ENCODE results near the gene CLEC2B.

Gene CLEC2B

GRCh38 chr12:9868951-9869306 is 225 bp downstream of the CLEC2B start:
- Histone ChIP-seq H3K4me3 (ENCODE audit: low read depth, low read length) (no peak overlapping the region; the same call in 1 of the 2 replicates), H3K36me3 (ENCODE audit: control insufficient read depth, insufficient read depth, low read length) (no peaks in the 10 kb centered on the region), H3K9ac (ENCODE audit: low read depth, low read length) (no peak overlapping the region), H3K27me3 (ENCODE audit: control insufficient read depth, insufficient read depth, low read length) (no peaks in the 10 kb centered on the region), H3K4me1 (ENCODE audit: control insufficient read depth, insufficient read depth, low read length) (peaks cover 24% of the 10 kb centered on the region), H3K27ac (ENCODE audit: low read depth, low read length) (no peak overlapping the region), H3K9me3 (ENCODE audit: control insufficient read depth, insufficient read depth, low read length) (no peaks in the 10 kb centered on the region)

GRCh38 chr12:9868311-9868801 is 798 bp downstream of the CLEC2B start:
- no peaks in the 10 kb centered on the region for H3K9me3 ChIP-seq (ENCODE audit: control insufficient read depth, insufficient read depth, low read length)
- H3K9ac ChIP-seq (ENCODE audit: low read depth, low read length) = no peak overlapping the region
- peaks cover 24% of the 10 kb centered on the region for H3K4me1 ChIP-seq (ENCODE audit: control insufficient read depth, insufficient read depth, low read length)
- no peak overlapping the region for H3K27ac ChIP-seq (ENCODE audit: low read depth, low read length)
- no peaks in the 10 kb centered on the region for H3K27me3 ChIP-seq (ENCODE audit: control insufficient read depth, insufficient read depth, low read length)
- no peak overlapping the region for H3K4me3 ChIP-seq (ENCODE audit: low read depth, low read length)
- H3K36me3 ChIP-seq (ENCODE audit: control insufficient read depth, insufficient read depth, low read length) = no peaks in the 10 kb centered on the region

DNA sequence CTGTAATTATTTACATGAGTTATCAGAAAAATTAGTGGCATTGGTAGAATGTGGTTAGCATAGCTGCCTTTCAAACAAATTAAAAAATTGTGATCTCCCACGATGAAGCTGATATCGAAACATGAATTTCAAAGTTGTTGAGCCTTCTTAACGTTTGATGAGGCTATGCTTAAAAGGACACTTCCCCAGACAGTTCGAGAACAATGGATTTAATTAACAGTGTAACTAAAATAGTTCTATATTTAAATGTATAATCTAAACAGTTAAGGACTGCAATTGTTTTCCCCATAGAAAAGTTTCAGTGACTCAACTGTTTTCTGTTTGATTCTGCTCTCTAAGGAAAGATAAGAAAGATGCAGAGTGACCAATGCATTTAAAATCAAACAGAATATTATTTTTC is 1.6 kb downstream of the CLEC2B start:
- no peaks in the 10 kb centered on the region for H3K36me3 ChIP-seq (ENCODE audit: control insufficient read depth, insufficient read depth, low read length)

GRCh38 chr12:9866860-9867269 is 2.3 kb downstream of the CLEC2B start:
- Histone ChIP-seq H3K27ac (ENCODE audit: low read depth, low read length) (no peak overlapping the region), H3K9me3 (ENCODE audit: control insufficient read depth, insufficient read depth, low read length) (no peaks in the 10 kb centered on the region), H3K4me1 (ENCODE audit: control insufficient read depth, insufficient read depth, low read length) (peaks cover 24% of the 10 kb centered on the region), H3K27me3 (ENCODE audit: control insufficient read depth, insufficient read depth, low read length) (no peaks in the 10 kb centered on the region), H3K4me3 (ENCODE audit: low read depth, low read length) (no peak overlapping the region), H3K36me3 (ENCODE audit: control insufficient read depth, insufficient read depth, low read length) (no peaks in the 10 kb centered on the region), H3K9ac (ENCODE audit: low read depth, low read length) (no peak overlapping the region)

More for the DNA sequence above, 1.6 kb downstream of the CLEC2B start:
- Histone ChIP-seq H3K4me3 (ENCODE audit: low read depth, low read length) (no peak overlapping the region), H3K27ac (ENCODE audit: low read depth, low read length) (no peak overlapping the region), H3K9me3 (ENCODE audit: control insufficient read depth, insufficient read depth, low read length) (no peaks in the 10 kb centered on the region), H3K4me1 (ENCODE audit: control insufficient read depth, insufficient read depth, low read length) (peaks cover 24% of the 10 kb centered on the region), H3K9ac (ENCODE audit: low read depth, low read length) (no peak overlapping the region), H3K27me3 (ENCODE audit: control insufficient read depth, insufficient read depth, low read length) (no peaks in the 10 kb centered on the region)

GRCh38 chr12:9864913-9865675 is 4.1 kb downstream of the CLEC2B start:
- Histone ChIP-seq H3K27me3 (ENCODE audit: control insufficient read depth, insufficient read depth, low read length) (no peaks in the 10 kb centered on the region), H3K4me3 (ENCODE audit: low read depth, low read length) (no peak overlapping the region), H3K9ac (ENCODE audit: low read depth, low read length) (no peak overlapping the region), H3K9me3 (ENCODE audit: control insufficient read depth, insufficient read depth, low read length) (no peaks in the 10 kb centered on the region), H3K4me1 (ENCODE audit: control insufficient read depth, insufficient read depth, low read length) (peaks cover 21% of the 10 kb centered on the region), H3K36me3 (ENCODE audit: control insufficient read depth, insufficient read depth, low read length) (no peaks in the 10 kb centered on the region), H3K27ac (ENCODE audit: low read depth, low read length) (no peak overlapping the region)

- Histone ChIP-seq H3K27me3 (ENCODE audit: control insufficient read depth, insufficient read depth, low read length) (no peaks in the 10 kb centered on the region), H3K9ac (ENCODE audit: low read depth, low read length) (no peak overlapping the region), H3K9me3 (ENCODE audit: control insufficient read depth, insufficient read depth, low read length) (no peaks in the 10 kb centered on the region), H3K4me1 (ENCODE audit: control insufficient read depth, insufficient read depth, low read length) (peaks cover 9% of the 10 kb centered on the region), H3K27ac (ENCODE audit: low read depth, low read length) (no peak overlapping the region), H3K36me3 (ENCODE audit: control insufficient read depth, insufficient read depth, low read length) (no peaks in the 10 kb centered on the region), H3K4me3 (ENCODE audit: low read depth, low read length) (no peak overlapping the region)
Observed at GRCh38 chr12:9858135-9858534, 11.0 kb downstream of the CLEC2B start.

- Histone ChIP-seq H3K9ac (ENCODE audit: low read depth, low read length) (no peak overlapping the region), H3K4me3 (ENCODE audit: low read depth, low read length) (no peak overlapping the region), H3K4me1 (ENCODE audit: control insufficient read depth, insufficient read depth, low read length) (peaks cover 9% of the 10 kb centered on the region), H3K27me3 (ENCODE audit: control insufficient read depth, insufficient read depth, low read length) (no peaks in the 10 kb centered on the region), H3K36me3 (ENCODE audit: control insufficient read depth, insufficient read depth, low read length) (no peaks in the 10 kb centered on the region), H3K27ac (ENCODE audit: low read depth, low read length) (no peak overlapping the region), H3K9me3 (ENCODE audit: control insufficient read depth, insufficient read depth, low read length) (no peaks in the 10 kb centered on the region)
Observed at GRCh38 chr12:9856894-9857293, 12.3 kb downstream of the CLEC2B start.

DNA sequence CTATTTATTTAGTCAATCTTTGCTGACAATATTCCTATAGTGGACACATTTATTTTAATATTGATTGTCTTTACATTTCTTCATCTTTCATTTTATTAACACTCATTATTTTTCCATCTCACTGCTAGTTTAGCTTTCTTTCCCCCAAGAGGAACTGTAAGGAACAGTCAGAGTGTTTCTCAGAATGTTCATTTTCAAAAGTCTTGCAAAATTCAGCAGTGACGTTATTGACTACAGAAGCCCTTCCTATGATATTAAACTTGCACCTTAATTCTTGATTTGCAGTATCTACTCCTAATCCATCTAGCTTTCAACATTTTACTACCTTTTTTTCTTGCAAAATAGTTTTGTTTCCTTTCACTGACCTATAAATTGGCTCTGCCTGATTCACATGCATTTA is 13.0 kb downstream of the CLEC2B start:
- H3K36me3 ChIP-seq (ENCODE audit: control insufficient read depth, insufficient read depth, low read length) = no peaks in the 10 kb centered on the region

GRCh38 chr12:9851927-9852326 is 17.2 kb downstream of the CLEC2B start:
- no peaks in the 10 kb centered on the region for H3K36me3 ChIP-seq (ENCODE audit: control insufficient read depth, insufficient read depth, low read length)
- H3K9me3 ChIP-seq (ENCODE audit: control insufficient read depth, insufficient read depth, low read length) = no peaks in the 10 kb centered on the region
- no peaks in the 10 kb centered on the region for H3K27me3 ChIP-seq (ENCODE audit: control insufficient read depth, insufficient read depth, low read length)
- H3K4me1 ChIP-seq (ENCODE audit: control insufficient read depth, insufficient read depth, low read length) = peaks cover 9% of the 10 kb centered on the region
- no peak overlapping the region for H3K9ac ChIP-seq (ENCODE audit: low read depth, low read length)
- no peak overlapping the region for H3K27ac ChIP-seq (ENCODE audit: low read depth, low read length)
- H3K4me3 ChIP-seq (ENCODE audit: low read depth, low read length) = no peak overlapping the region

More for the DNA sequence above, 13.0 kb downstream of the CLEC2B start:
- Histone ChIP-seq H3K9ac (ENCODE audit: low read depth, low read length) (no peak overlapping the region), H3K9me3 (ENCODE audit: control insufficient read depth, insufficient read depth, low read length) (no peaks in the 10 kb centered on the region), H3K27ac (ENCODE audit: low read depth, low read length) (no peak overlapping the region), H3K27me3 (ENCODE audit: control insufficient read depth, insufficient read depth, low read length) (no peaks in the 10 kb centered on the region), H3K4me3 (ENCODE audit: low read depth, low read length) (no peak overlapping the region), H3K4me1 (ENCODE audit: control insufficient read depth, insufficient read depth, low read length) (peaks cover 9% of the 10 kb centered on the region)

- Histone ChIP-seq H3K9me3 (ENCODE audit: control insufficient read depth, insufficient read depth, low read length) (no peaks in the 10 kb centered on the region), H3K4me3 (ENCODE audit: low read depth, low read length) (no peak overlapping the region), H3K27ac (ENCODE audit: low read depth, low read length) (no peak overlapping the region), H3K4me1 (ENCODE audit: control insufficient read depth, insufficient read depth, low read length) (peaks cover 3% of the 10 kb centered on the region; the same call in 1 of the 2 replicates), H3K9ac (ENCODE audit: low read depth, low read length) (no peak overlapping the region), H3K36me3 (ENCODE audit: control insufficient read depth, insufficient read depth, low read length) (no peaks in the 10 kb centered on the region), H3K27me3 (ENCODE audit: control insufficient read depth, insufficient read depth, low read length) (no peaks in the 10 kb centered on the region)
Observed at GRCh38 chr12:9851050-9851449, 18.1 kb downstream of the CLEC2B start.

DNA sequence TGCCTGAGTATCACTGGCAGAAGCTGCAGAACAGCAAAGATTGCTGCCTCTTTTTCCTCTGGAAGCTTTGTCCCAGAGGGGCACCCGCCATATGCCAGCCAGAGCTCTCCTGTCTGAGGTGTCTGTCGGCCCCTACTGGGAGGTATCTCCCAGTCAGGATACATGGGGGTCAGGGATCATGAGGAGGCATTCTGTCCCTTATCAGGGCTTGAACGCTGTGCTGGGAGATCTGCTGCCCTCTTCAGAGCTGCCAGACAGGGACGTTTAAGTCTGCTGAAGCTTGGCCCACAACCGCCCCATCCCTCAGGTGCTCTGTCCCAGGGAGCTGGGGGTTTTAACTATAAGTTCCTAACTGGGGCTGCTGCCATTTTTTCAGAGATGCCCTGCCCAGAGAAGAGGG is 20.3 kb downstream of the CLEC2B start:
- Histone ChIP-seq H3K27ac (ENCODE audit: low read depth, low read length) (no peak overlapping the region), H3K9me3 (ENCODE audit: control insufficient read depth, insufficient read depth, low read length) (no peaks in the 10 kb centered on the region), H3K27me3 (ENCODE audit: control insufficient read depth, insufficient read depth, low read length) (no peaks in the 10 kb centered on the region), H3K9ac (ENCODE audit: low read depth, low read length) (no peak overlapping the region), H3K36me3 (ENCODE audit: control insufficient read depth, insufficient read depth, low read length) (no peaks in the 10 kb centered on the region), H3K4me1 (ENCODE audit: control insufficient read depth, insufficient read depth, low read length) (no peaks in the 10 kb centered on the region), H3K4me3 (ENCODE audit: low read depth, low read length) (no peak overlapping the region)

All from HUES48 (cell line).